ENCODE measurements around the gene MFN1. TPM values are rescaled to one million over a fixed set of nuclear protein-coding genes. Genes with fewer than 3 reads are reported as not detected.

Gene MFN1
- total RNA-seq, result 10 to 100 TPM; 42.2 to 51.7 (median 47.2) TPM

DNA sequence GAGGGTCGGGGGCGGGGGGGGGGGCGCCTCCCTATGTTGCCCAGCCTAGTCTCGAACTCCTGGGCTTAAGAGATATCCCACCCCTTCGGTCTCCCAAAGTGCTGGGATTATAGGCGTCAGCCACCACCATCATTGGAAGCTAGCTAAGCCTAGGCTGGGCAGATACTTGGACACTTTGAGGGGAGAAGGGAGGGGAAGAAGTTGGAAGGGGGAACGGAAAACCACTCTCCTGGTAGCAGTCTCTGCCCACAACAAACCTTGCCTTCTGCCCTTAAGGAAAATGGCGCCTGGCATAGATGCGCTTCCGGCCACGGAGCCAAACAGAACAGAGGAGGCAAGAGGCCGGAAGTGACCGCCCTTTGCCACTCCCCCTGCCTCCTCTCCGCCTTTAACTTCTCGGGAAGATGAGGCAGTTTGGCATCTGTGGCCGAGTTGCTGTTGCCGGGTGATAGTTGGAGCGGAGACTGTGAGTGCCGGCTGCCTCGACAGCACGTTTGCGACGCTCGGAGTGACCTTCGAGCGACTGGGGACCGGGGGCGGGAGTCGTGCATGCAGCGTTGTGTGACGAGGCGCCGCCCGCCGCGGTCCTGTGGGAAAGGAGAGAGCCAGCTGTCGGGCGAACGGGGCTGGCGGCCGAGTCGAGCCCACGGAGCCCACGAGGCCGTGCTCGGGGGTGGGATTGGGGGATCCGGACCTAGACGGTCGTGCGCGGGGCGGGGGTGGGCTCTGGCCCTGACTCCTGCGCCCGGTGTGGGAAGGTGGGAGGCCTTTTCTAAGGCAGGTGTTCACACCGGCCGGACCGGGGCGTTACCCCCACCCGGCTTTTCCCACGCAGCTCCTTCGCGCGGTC lies at the start of gene MFN1:
TSS of gene MFN1 (plus strand) at position 365 of the 850 bp plus-strand sequence. CDS start 1,143 bp downstream, outside the sequence.
- TF ChIP-seq, protein P1, sequence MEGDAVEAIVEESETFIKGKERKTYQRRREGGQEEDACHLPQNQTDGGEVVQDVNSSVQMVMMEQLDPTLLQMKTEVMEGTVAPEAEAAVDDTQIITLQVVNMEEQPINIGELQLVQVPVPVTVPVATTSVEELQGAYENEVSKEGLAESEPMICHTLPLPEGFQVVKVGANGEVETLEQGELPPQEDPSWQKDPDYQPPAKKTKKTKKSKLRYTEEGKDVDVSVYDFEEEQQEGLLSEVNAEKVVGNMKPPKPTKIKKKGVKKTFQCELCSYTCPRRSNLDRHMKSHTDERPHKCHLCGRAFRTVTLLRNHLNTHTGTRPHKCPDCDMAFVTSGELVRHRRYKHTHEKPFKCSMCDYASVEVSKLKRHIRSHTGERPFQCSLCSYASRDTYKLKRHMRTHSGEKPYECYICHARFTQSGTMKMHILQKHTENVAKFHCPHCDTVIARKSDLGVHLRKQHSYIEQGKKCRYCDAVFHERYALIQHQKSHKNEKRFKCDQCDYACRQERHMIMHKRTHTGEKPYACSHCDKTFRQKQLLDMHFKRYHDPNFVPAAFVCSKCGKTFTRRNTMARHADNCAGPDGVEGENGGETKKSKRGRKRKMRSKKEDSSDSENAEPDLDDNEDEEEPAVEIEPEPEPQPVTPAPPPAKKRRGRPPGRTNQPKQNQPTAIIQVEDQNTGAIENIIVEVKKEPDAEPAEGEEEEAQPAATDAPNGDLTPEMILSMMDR (IDR thresholded peaks at IDR 0.05; ENCODE audit: low read depth), result no peak

DNA sequence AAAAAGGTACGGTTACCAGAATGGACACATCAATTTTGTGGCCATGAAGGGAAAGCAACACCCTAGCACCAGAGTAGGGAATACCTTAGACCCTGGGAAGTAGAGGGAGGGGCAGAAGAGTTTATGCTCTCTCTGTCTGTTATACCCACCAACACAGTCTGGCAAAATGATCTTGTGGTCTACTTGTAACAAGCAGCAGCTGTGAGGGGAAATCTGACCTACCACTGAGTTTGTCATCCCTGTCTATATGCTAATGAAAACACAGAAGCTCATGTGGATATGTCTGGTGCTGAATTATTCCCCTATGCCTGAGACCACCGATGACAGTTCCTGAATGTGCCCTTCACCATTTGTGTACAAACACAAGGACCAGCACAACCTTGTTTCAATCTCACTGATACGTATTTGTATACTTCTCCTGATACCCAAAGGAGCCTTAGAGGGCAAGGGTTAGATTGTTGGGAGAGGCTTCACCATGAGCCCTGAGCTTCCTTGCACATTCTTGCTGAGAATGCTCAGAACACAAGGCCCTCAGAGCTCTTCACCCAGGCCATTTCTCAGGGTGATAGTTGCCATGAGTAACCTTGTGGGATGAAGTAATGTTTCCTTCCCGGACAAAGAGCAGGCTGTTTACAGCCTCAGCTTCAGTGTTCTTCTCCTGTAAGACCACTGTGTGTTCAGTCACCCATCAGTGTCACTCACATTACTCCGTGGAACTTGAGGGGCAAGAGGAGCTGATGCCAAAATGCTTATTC lies 49.4 kb upstream of the MFN1 start:
- TF ChIP-seq, protein P1 (IDR thresholded peaks at IDR 0.05; ENCODE audit: low read depth), result no peak

DNA sequence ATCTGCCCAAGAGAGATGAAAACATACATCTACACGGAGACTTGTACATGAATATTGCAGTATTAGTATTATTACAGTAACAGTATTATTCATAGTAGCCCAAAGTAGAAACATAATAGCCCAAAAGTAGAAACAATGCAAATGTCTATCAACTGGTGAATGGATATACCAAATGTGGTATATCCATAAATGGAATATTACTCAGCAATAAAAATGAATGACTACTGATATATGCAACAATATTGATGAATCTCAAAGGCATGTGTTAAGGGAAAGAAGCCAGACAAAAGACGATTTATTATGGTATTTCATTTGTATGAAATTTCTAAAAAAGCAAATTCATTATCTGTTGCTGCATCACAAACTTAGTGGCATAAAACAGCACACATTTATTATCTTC lies 48.2 kb upstream of the MFN1 start:
- TF ChIP-seq, protein P1 (IDR thresholded peaks at IDR 0.05; ENCODE audit: low read depth), result no peak

DNA sequence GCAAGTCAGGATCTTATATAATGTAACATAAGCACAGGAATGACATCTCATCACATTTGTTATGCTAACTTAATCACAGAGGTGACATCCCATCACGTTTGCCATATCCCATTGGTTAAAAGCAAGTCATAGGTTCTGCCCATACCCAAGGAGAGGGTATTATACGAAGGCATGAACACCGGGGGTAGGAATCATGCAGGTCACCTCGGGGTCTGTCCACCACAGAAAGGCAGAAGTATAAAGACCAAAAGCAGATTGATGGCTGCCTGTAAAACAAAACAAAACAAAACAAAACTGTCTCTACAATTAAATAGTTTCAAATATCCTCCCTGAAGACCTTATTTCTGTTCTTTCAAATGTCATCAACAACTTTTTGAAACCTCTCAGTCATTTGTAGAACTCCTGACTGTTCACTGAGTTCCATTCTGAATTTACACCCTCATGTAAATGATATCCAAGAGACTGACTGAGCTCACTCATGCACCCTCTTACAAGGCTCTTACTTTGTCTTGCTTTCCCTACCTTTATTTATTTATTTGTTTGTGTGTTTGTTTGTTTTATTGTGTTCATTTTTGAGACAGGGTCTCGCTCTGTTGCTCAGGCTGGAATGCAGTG lies 47.4 kb upstream of the MFN1 start:
- TF ChIP-seq, protein P1 (IDR thresholded peaks at IDR 0.05; ENCODE audit: low read depth), result no peak

DNA sequence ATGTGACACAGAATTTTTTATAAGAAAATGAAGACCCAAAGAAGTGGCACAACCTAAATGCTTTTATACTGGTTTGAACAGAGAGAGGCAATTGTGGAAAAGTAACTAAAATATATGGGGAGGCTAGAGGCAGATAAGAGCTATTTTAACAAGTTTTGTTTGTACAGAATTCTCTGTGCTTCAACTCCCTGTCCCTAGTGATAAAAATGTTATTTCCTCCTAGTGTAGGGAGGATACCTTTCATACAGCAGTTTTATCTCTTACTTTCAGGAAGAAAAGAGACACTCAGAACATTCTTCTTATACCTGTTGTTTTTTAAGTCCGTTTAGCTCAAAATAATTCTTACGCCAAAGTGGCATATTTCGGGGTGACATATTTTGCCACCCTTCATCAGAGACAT lies 45.9 kb upstream of the MFN1 start:
- TF ChIP-seq, protein P1 (IDR thresholded peaks at IDR 0.05; ENCODE audit: low read depth), result no peak

DNA sequence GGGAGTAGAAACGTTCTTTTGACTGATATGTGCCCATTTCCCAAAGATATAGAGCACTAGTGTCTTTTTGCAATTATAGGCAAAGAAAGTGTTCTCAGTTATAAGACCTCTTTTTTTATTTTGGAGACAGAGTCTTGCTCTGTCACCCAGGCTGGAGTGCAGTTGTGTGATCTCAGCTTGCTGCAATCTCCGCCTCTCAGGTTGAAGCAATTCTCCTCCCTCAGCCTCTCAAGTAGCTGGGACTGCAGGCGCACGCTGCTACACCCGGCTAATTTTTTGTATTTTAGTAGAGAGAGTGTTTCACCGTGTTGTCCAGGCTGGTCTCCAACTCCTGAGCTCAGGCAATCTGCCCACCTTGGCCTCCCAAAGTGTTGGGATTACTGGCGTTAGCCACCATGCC lies 45.4 kb upstream of the MFN1 start:
- TF ChIP-seq, protein P1 (IDR thresholded peaks at IDR 0.05; ENCODE audit: low read depth), result no peak

DNA sequence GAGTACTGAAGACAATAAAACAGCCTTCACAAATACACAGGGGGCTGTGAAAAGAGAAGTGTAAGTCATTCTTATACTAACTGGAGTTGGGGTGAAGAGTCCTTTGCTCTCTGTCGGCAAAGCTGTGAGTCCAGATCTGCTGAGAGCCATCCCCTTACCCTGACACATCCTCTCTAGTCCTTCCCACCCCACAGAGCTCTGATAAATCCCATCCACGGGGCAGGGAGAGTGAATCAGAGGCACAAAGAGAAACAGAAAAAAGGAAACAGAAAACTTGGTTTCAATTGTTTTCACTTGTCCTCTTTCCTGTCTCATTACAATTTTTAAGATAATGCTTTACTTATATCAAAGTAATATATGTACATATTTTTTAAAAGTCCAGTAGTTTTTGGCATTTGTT lies 42.9 kb upstream of the MFN1 start:
- TF ChIP-seq, protein P1 (IDR thresholded peaks at IDR 0.05; ENCODE audit: low read depth), result no peak
